NOMO-1 treated with dmso at 0.1 percent for 144 hours (cell line): ENCODE data around the gene ARRB2.

ENCODE experiments used
- DNase-seq: peaks from one replicate; lab custom pipeline; 2025; ENCODE audit not compliant: unreplicated experiment; lab: John Stamatoyannopoulos, UW

The ARRB2 gene

GRCh38 chr17:4722678-4723240 is 12.3 kb downstream of the ARRB2 start:
- no peak for DNase-seq

- no peak for DNase-seq
Measured at GRCh38 chr17:4724650-4725049, 14.2 kb downstream of the ARRB2 start.

- peak; percentile 52 for DNase-seq
Measured at GRCh38 chr17:4725646-4726310, 15.3 kb downstream of the ARRB2 start.

DNA sequence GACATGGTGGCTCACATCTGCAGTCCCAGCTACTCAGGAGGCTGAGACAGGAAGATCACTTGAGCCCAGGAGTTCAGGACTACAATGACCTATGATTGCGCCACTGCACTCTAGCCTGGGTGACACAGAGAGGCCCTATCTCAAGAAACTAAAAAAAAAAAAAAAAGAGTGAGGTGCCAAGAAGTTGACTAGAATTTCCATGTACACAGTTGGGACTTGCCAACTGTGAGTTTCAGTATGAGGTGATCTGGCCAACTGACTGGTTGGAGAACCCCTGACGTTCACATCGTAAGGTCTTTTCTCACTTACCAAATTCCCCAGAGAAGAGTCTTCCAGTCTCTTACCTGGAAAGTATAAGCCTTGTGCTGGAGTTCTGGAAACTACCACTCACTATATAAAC is 17.7 kb downstream of the ARRB2 start:
- DNase-seq, result no peak

- DNase-seq, result peak; percentile 94
Measured at GRCh38 chr17:4733073-4733531, 22.7 kb downstream of the ARRB2 start.

DNA sequence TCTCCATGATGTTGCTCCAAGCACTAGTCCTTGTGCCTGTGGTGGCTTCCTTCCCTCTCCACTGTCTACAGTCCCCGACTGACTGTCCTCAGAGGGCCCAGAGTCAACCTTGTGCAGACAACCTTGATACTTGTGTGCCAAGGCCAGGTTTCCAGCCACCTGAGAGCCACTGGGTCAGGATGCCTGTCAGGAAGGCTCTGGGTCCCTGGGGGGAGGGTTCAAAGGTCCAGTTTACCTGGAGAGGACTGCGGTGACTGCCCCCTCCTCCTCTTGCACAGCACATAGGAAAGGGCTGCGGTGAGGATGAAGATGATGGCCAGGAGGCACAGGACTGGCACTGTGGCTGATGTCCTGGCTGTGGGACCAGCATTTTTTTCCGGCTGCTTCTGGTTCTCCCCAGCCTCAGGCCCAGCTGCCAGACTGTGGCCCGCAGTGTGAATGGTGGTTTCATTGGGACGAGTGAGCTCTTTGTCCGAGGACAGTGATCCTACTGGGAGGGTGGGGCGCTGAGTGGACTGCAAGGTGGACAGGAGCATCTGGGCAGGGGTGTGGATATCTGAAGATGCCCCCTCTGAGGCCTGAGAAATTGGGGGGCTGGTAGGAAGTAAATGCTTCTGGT is 24.5 kb downstream of the ARRB2 start:
- DNase-seq, result no peak

DNA sequence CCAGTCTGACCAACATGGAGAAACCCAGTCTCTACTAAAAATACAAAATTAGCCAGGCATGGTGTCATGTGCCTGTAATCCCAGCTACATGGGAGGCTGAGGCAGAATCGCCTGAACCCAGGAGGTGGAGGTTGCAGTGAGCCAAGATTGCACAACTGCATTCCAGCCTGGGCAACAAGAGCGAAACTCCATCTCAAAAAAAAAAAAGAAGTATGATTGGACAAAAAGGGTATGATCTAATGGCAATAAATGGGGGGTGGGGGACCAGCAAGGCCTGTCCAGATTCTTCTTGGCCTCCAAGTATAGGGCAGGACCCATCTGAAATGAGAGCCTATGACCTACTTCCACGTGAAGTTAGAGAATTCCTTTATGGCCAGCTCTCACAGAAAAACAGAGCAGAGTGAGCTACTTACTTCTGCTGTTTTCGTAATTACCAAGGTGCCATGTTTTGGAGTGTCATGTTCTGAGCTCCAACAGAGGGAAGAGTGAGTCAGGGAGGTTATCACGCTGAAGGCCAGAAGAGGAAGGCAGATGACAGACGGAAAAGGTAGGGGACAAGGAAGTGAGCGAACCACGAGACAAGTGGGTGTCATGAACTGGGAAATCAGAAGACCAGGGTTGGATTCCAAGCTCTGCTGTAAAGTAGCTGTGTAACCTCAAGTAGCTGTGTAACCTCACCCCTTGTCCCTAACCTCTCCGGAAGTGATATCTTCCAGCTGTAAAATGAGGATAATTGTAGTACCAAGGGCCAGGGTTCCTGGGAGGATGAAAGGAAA is 25.6 kb downstream of the ARRB2 start:
- peak; percentile 81 for DNase-seq

GRCh38 chr17:4738136-4739121 is 28.0 kb downstream of the ARRB2 start:
- no peak for DNase-seq

DNA sequence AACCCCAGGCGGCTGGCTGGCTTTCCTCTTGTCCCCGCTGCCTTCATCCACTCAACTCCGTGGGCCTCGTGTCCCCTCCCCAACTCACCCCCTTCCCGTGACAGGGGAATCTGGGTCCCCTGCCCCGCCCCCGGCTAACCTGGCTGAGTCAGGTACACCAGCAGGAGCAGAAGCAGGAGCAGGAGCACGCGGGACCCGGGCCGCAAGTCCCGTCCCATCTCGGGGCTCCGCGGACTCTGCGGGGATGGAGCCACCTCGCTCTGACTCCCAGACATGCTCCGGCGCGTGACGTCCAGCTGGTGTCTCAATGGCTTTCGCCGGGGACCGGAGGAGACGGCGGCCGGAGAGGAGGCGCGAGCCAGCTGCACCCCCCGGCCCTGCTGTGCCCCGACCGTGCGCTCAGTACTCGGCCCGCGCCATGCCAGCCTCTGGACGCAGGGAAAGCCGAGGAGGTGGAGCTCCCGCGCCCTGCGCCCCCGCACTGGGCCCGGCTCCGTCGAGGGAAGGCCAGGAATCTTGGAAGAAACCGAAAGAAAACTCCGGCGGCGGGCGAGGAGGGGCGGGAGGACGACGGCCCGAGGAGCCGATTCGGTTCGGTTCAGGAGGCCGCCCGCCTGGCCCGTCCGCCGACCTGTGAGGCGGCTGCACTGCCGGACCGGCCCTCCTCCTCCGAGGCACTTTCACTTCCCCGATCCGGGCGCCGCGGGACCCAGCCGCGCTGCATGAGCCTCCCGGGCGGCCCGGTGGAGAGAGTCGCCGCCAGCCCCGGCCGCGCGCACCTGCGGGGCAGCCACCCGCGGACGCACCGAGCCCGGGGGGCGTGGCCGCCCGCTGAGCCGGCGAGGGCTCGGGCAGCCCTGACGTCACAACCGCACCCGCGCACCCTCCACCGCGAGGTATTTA is 28.9 kb downstream of the ARRB2 start, which contains the start of the genes CXCL16 and ZMYND15:
CXCL16 (minus strand) TSS at position 807 of the 903 bp plus-strand sequence; CDS start at position 218, 589 bp downstream.
ZMYND15 (plus strand) TSS at position 712 of the 903 bp plus-strand sequence. CDS start 716 bp downstream, outside the sequence.
- peak; percentile 37 for DNase-seq

- no peak for DNase-seq
Measured at GRCh38 chr17:4740025-4740351, 29.6 kb downstream of the ARRB2 start.

- DNase-seq, result no peak
Measured at GRCh38 chr17:4740584-4740983, 30.2 kb downstream of the ARRB2 start.

DNA sequence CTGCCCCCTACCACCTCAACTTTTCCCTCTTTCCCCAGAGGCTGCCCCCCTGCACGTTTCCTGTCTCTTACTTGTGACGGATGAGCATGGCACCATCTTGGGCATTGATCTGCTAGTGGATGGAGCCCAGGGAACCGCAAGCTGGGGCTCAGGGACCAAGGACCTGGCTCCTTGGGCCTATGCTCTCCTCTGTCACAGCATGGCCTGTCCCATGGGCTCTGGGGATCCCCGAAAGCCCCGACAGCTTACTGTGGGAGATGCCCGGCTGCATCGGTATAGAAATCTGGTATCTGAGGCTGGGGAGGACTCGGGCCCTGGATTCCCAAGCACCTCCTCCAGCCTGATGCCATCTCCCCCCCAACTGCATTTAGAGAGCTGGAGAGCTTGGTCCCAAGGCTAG is 31.1 kb downstream of the ARRB2 start:
- no peak for DNase-seq

GRCh38 chr17:4742133-4742532 is 31.7 kb downstream of the ARRB2 start:
- DNase-seq, result no peak

GRCh38 chr17:4742629-4743028 is 32.2 kb downstream of the ARRB2 start:
- no peak for DNase-seq

DNA sequence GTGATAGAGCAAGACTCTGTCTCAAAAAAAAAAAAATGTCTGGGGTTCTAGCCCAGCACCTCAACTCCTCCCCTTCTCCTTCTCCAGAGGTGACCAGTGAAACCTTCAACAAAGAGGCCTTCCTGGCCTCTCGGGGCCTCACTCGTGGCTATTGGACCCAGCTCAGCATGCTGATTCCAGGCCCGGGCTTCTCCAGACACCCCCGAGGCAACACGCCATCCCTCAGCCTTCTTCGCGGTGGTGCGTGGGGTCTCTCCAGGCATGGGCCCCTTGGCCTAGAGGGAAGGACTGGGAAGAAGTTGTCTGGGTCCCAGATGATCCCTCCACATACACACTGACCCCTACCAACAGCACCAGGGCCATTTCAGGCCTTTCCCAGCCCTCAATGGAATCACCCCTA is 32.8 kb downstream of the ARRB2 start:
- DNase-seq, result no peak

- DNase-seq, result no peak
Measured at GRCh38 chr17:4743898-4744297, 33.5 kb downstream of the ARRB2 start.

DNA sequence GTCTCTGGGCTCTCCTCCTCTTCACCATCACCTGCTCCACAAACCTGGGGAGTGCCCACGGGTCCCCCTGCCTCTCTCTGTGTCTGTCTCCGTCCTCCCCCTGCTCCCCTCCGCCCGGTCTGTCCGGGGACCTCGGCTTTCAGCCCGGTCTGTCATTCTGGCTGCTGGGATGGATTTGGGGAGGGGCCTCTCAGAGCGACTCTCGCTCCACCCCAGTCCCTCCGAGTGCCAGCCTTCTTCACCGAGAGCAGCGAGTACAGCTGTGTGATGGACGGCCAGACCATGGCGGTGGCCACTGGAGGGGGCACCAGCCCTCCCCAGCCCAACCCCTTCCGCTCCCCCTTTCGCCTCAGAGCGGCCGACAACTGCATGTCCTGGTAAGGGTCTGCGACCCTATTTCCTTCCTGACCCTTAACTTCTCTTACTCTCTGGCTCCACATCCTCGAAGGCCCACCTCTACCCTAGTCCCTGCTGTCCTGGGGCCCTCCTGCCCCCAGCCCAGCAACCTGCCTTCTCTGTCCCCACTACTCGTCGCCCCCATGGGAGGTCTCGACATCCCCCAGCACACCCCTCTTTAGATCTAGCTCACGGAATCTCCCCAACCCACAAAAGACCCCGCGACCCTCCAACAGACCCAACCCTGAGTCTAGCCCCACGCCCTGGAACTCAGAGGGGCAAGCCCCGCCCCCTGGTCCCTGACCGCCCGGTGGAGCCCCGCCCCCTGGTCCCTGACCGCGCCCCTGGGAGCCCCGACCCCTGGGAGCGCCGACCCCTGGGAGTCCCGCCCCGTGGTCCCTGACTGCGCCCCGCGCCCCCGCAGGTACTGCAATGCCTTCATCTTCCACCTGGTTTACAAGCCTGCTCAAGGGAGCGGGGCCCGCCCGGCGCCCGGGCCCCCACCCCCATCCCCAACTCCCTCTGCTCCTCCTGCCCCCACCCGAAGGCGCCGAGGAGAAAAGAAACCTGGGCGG is 34.9 kb downstream of the ARRB2 start:
- DNase-seq, result no peak

DNA sequence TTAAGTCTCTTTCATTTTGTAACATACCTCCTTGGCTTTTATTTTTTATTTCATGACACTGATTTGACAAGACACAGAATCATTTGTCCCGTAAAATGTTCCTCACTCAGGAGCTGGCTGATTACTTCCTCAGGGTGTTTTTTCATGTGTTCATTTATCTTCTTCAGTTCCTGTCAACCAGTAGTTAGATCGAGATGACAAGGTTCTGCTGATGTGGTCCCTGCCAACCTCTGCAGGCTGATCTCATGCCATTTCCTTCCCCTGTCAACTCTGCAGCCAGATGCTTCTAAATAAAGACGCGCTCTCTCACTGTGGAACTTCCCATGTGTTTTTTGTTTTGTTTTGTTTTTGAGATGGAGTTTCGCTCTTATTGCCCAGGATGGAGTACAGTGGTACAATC is 37.4 kb downstream of the ARRB2 start:
- peak; percentile 55 for DNase-seq
